Gastroesophageal sphincter (tissue), 4 donors: Measurements from ENCODE around the gene WNT7B. TPM values are rescaled to one million over a fixed set of nuclear protein-coding genes. Genes with fewer than 3 reads are reported as not detected.

ENCODE experiments used
- ATAC-seq: fragments of 150-250 bp; one replicate; pipeline ENCODE4 v1.9.1; 2016; ENCODE audit warnings: mild to moderate bottlenecking, moderate library complexity
- H3K27ac ChIP-seq, 4 donors: fragments of 200-600 bp; sonication (generic) in 3 of 4; 1 replicate in 3 of 4; 2 replicates in 1 of 4; pipeline ENCODE4 v1.5.1; 2016 to 2019
- H3K27me3 ChIP-seq: fragments of 200-600 bp; sonication (generic); one replicate; pipeline ENCODE4 v1.5.1; 2019
- H3K36me3 ChIP-seq, 2 donors: fragments of 200-600 bp; sonication (generic); one replicate each; pipeline ENCODE4 v1.5.1; 2019; ENCODE audit warnings: control low read depth in 1 of 2
- H3K4me1 ChIP-seq, 3 donors: fragments of 200-600 bp; sonication (generic); 1 replicate in 2 of 3; 2 replicates in 1 of 3; pipeline ENCODE4 v1.5.1; 2016 to 2019; ENCODE audit warnings: control low read depth in 2 of 3
- H3K4me3 ChIP-seq, 2 donors: fragments of 200-600 bp; sonication (generic); one replicate each; pipeline ENCODE4 v1.5.1; 2019; ENCODE audit warnings: mild to moderate bottlenecking in 1 of 2, moderate library complexity in 1 of 2
- H3K9me3 ChIP-seq, 3 donors: fragments of 200-600 bp; sonication (generic); one replicate each; pipeline ENCODE4 v1.5.1; 2017 to 2019; ENCODE audit warnings: control low read depth in 2 of 3
- CTCF ChIP-seq, 4 experiments: fragments of 200-600 bp in 2 of 4; fragments of 450-650 bp in 2 of 4; sonication (generic) in 1 of 4; IDR thresholded peaks; one replicate each; pipeline ENCODE4 v1.5.1; 2017 to 2019; ENCODE audit warnings: antibody characterized with exemption in 4 of 4, mild to moderate bottlenecking in 2 of 4, moderate library complexity in 2 of 4
- EP300 ChIP-seq: sonication (generic); formaldehyde crosslinking; IDR thresholded peaks from one replicate; pipeline ENCODE4 v1.6.1; 2017; ENCODE audit warnings: antibody characterized with exemption, mild to moderate bottlenecking
- POLR2A ChIP-seq, 2 donors: fragments of 450-650 bp; IDR thresholded peaks; one replicate each; pipeline ENCODE4 v1.6.1; 2017; ENCODE audit warnings: antibody characterized with exemption in 2 of 2, mild to moderate bottlenecking in 2 of 2, moderate library complexity in 1 of 2
- POLR2AphosphoS5 ChIP-seq: sonication (generic); formaldehyde crosslinking; IDR thresholded peaks from one replicate; pipeline ENCODE4 v1.6.1; 2017; ENCODE audit warnings: antibody characterized with exemption
- WGBS, 2 donors: methylation state at CpG; one replicate each; pipeline ENCODE4 v1.1.5; 2018; ENCODE audit warnings: low coverage in 1 of 2; 5-methylcytosine and 5-hydroxymethylcytosine counted together
- total RNA-seq, 4 donors: library from RNA; depleted of rRNA; stranded (reverse); fragments of >200 nt; gene quantifications; one replicate each; pipeline ENCODE4 v1.1.0, GENCODE V29; 2016

WNT7B gene
- total RNA-seq, 4 donors from 2014 or later, result 1.2 TPM; not detected in 3

- Histone ChIP-seq H3K9me3 (no peaks in the 10 kb centered on the region), H3K27ac (no peak overlapping the region), H3K4me3 (no peak overlapping the region), H3K36me3 (no peaks in the 10 kb centered on the region), H3K27me3 (peaks cover 45% of the 10 kb centered on the region), H3K4me1 (no peaks in the 10 kb centered on the region)
- no peak for ATAC-seq
- 70 to 80% methylated on average over 2 to 6 of the region's 10 CpGs for WGBS, 2 donors
- TF ChIP-seq CTCF (IDR thresholded peaks at IDR 0.05) (no peak), EP300 (no peak), POLR2AphosphoS5 (no peak), POLR2A (IDR thresholded peaks at IDR 0.05) (no peak)
Measured at GRCh38 chr22:45928726-45929368, 48.1 kb downstream of the WNT7B start.

GRCh38 chr22:45927059-45927458 is 49.9 kb downstream of the WNT7B start:
- Histone ChIP-seq H3K9me3 (no peaks in the 10 kb centered on the region), H3K27ac (no peak overlapping the region), H3K4me3 (no peak overlapping the region), H3K4me1 (no peaks in the 10 kb centered on the region), H3K27me3 (peaks cover 33% of the 10 kb centered on the region), H3K36me3 (no peaks in the 10 kb centered on the region)
- no CpG with 5 or more reads among the region's 9 CpGs for WGBS, 2 donors
- no peak for TF ChIP-seq POLR2AphosphoS5
- no peak for TF ChIP-seq POLR2A (IDR thresholded peaks at IDR 0.05)
- no peak for TF ChIP-seq CTCF (IDR thresholded peaks at IDR 0.05)
- no peak for TF ChIP-seq EP300
- ATAC-seq, result no peak

- TF ChIP-seq POLR2A (IDR thresholded peaks at IDR 0.05), result no peak
- TF ChIP-seq EP300, result no peak
- TF ChIP-seq CTCF (IDR thresholded peaks at IDR 0.05), result no peak
- TF ChIP-seq POLR2AphosphoS5, result no peak
- no peaks in the 10 kb centered on the region for H3K36me3 ChIP-seq
- no peak overlapping the region for H3K4me3 ChIP-seq
- 80 to 89% methylated on average over 2 to 3 of the region's 11 CpGs for WGBS, 2 donors
- peaks cover 28% of the 10 kb centered on the region for H3K27me3 ChIP-seq
- H3K27ac ChIP-seq, result no peak overlapping the region
- no peaks in the 10 kb centered on the region for H3K9me3 ChIP-seq
- no peak for ATAC-seq
- no peaks in the 10 kb centered on the region for H3K4me1 ChIP-seq
Measured at GRCh38 chr22:45926433-45926832, 50.5 kb downstream of the WNT7B start.

- no peak overlapping the region for H3K4me3 ChIP-seq
- 78% methylated on average over 5 of the region's 16 CpGs; no CpG with 5 or more reads in 1 of the 2 donors for WGBS, 2 donors
- H3K4me1 ChIP-seq, result no peaks in the 10 kb centered on the region
- no peak for TF ChIP-seq CTCF (IDR thresholded peaks at IDR 0.05)
- no peak for TF ChIP-seq EP300
- no peak for TF ChIP-seq POLR2A (IDR thresholded peaks at IDR 0.05)
- TF ChIP-seq POLR2AphosphoS5, result no peak
- peaks cover 23% of the 10 kb centered on the region for H3K27me3 ChIP-seq
- H3K27ac ChIP-seq, result no peak overlapping the region
- no peaks in the 10 kb centered on the region for H3K9me3 ChIP-seq
- H3K36me3 ChIP-seq, result no peaks in the 10 kb centered on the region
- no peak for ATAC-seq
Measured at GRCh38 chr22:45925811-45926351, 51.1 kb downstream of the WNT7B start.

- H3K4me3 ChIP-seq, result no peak overlapping the region
- WGBS, 2 donors, result 32% methylated on average over 5 of the region's 22 CpGs; no CpG with 5 or more reads in 1 of the 2 donors
- H3K4me1 ChIP-seq, result no peaks in the 10 kb centered on the region
- no peaks in the 10 kb centered on the region for H3K36me3 ChIP-seq
- no peak for ATAC-seq
- H3K27ac ChIP-seq, result no peak overlapping the region
- no peak for TF ChIP-seq POLR2A (IDR thresholded peaks at IDR 0.05)
- TF ChIP-seq EP300, result no peak
- TF ChIP-seq POLR2AphosphoS5, result no peak
- TF ChIP-seq CTCF (IDR thresholded peaks at IDR 0.05), result no peak
- H3K27me3 ChIP-seq, result peaks cover 26% of the 10 kb centered on the region
- H3K9me3 ChIP-seq, result no peaks in the 10 kb centered on the region
Measured at GRCh38 chr22:45923835-45924234, 53.1 kb downstream of the WNT7B start.
